Kidney tubule cell (primary cell): Measurements from ENCODE around the gene ABLIM2.

ENCODE experiments used
- DNase-seq: peaks from one replicate; pipeline ENCODE4 v3.0.0-alpha.2; 2018; ENCODE audit warnings: low spot score

The ABLIM2 gene

DNA sequence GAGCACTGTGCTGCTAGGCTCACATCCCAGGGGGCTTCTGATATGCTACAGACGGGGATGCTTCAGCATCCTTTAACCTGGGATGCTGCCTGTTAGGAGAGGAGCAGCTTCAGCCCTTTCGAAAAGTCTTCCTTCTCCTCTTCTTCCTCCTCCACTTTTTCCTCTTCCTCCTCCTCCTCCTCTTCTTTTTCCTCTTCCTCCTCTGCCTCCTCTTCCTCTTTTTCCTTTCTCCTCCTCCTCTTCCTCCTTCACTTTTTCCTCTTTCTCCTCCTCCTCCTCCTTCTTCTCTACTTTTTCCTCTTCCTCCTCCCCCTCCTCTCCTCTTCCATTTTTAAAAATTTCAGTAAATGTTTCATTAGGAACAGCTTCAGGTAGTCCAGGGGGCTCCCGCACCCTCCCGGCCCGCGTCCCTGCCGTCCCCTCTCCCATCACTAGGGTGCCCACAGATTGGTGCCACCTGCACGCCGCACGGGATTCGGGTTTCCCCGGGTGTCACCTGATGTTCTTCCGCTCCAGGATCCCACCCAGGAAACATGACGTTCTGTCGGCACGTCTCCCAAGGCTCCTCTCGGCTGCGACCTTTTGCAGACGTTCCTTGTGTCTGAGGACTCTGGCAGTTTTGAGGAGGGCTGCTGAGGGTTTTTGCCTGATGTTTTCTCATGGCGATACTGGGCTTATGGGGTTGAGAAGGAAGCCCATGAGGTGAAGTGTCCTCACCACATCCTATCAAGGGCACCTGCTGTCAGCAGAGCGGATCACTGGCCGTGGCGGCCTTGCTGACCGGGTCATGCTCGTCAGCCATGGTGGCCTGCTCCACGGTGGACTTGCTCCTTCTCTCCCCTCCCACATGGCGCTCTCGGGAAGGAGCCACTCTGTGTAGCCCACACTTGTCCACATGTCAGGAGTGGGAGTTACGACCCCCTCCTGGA, 135.6 kb downstream of the ABLIM2 start:
- no peak for DNase-seq

DNA sequence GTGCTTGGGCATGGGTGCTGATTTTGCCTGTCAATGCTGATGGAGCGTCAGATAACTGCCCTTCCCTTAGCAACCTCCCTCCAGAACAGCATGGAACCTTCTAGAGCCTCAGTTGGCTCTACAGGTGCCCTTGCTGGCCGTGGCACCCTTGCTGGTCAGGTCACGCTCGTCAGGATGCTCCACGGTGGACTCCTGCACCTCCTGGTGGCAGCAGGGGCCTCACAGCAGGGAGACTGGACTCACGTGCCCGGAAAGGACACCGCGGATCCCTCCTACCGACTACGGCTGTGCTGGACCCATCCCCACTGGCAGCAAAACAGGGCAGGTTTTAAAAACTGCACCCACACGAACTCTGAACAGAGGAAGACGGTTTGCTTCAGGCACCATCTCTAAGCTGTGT, 136.8 kb downstream of the ABLIM2 start:
- no peak for DNase-seq

DNA sequence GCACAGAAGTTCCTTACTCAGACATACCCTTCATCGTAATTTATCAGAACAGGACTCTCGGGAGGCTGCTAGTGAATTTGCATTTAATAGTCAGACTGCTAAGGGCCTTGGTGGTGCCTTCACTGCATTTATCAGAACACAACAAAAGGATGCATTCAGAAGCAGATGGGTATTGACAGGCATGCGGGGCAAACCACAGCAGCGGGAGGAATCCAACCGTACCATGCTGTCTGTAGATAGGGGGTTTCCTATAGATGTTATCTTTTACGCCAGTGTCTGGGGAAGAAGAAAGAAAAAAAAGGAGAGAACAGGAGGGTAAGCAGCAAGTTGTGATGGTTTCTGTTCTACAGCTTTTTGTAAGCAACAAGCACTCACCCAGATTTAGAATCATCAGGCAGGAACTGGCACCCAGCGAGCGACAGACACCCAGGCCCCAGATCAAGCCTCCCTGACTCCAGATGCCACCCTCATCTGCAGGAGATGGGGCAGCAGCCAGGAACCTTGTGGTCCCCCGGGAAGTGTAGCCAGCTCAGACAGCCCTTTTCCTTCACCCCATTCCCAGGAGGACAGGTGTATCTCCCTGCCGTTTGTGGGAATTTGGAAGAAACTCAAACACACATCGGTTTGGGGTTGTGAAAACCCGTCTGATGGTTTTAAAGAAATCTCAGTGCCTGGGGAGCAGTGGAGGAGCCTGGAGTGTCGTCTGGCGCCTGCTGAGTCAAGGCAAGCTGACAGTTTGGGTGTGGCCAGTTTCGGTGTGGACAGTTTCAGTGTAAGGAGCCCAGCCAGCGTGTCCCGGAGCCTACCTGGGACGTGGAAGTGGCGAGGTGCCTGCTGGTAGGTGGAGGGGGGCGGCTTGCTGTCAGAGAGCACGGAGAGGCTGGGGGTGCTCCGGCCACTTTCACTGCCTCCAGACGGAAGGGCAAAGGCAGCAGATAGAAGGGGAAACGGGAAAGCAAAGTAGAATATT, 138.9 kb downstream of the ABLIM2 start:
- no peak for DNase-seq

DNA sequence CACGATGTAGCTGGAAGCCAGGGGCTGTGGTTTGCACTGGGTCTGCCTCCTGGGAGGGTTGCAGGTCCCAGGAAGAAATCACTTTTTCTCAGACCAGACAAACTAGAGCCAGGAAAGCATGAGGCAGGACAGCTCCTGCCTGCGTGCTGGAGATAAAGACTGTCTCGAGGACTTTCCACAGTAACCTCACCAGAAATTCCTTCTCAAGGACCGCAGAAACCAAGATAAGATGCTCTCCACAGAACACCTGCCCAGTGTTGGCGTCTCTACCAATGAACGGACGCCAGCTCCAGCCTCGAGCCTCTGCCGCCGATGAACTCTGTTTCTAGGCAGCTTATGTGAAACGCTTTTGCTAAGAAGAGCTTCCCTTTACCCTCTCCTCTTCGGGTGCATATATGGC, 142.1 kb downstream of the ABLIM2 start:
- DNase-seq: no peak

GRCh38 chr4:8015512-8015911, 143.1 kb downstream of the ABLIM2 start:
- no peak for DNase-seq

DNA sequence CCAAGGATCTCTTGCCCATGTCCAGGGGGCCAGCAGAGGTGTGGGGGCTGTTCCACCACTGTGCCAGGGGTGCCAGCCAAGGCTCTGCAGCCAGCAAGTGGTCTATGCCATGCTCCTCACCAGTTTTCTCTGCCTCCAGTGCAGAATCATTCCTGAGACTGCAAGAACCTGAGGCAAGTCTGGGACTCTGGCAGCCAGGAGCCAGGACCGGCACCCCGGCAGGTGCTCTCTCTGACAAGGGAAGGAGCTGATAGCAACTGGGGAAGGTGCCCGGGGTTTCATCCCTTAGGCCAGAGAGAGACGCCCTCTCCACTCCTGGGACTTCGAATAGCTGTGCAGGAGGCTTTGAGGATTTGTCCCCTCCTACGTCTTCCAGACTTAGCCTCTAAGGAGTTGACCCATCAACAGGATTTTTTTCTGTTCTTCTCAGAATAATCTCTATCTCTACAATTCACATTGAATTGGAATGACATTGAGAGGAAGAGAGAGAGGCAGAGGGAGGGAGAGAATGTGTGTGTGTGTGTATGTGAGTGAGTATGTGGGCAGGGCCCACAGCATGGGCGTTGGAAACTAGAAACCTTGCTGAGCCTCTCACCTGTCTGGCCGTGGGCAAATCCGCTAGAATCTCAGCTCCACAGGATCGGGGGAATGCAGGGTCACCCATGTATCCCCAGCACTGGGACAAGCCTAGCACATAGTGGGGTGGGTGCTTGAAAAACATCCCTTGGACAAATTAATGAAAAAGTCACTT, 144.5 kb downstream of the ABLIM2 start:
- no peak for DNase-seq

DNA sequence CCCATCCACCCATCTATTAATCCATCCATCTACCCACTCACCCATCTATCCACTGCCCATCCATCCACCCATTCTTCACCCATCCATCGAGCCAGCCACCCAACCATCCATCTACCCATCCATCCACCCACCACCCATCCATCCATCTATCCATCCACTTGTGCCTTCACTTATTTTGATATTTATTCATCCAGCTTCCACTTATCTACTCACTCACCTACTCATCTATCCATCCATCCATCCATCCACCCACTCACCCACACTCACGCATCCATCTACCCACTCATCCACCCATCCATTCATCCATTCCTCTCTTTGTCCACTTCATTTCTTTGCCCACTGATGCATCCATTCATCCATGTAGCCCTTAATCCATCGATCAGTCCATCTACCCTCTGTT, 146.1 kb downstream of the ABLIM2 start:
- no peak for DNase-seq

- DNase-seq: peak; percentile 63
Measured at GRCh38 chr4:8010618-8011017, 148.0 kb downstream of the ABLIM2 start.

GRCh38 chr4:8009710-8010511, 148.7 kb downstream of the ABLIM2 start:
- peak; percentile 6 for DNase-seq

- DNase-seq: no peak
Measured at GRCh38 chr4:8009097-8009496, 149.5 kb downstream of the ABLIM2 start.

DNA sequence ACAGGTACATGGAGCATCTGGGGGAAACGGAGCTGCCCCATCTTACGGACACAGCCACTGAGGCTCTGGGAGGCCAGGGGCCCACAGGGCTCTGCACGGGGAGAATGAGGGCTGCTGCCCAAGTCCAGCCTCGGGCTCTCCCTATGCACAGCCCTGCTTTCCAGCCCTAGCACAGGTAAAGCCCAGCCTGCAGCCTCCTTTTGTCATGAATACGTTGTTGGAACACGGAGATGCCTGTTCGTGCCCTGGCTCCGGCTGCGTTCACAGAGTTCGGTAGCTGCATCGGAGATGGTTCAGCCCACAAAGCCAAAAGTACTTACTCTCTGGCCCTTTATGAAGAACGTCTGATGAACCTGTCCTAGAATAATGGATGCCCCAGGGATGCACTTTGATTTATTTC, 150.2 kb downstream of the ABLIM2 start:
- DNase-seq: no peak

DNA sequence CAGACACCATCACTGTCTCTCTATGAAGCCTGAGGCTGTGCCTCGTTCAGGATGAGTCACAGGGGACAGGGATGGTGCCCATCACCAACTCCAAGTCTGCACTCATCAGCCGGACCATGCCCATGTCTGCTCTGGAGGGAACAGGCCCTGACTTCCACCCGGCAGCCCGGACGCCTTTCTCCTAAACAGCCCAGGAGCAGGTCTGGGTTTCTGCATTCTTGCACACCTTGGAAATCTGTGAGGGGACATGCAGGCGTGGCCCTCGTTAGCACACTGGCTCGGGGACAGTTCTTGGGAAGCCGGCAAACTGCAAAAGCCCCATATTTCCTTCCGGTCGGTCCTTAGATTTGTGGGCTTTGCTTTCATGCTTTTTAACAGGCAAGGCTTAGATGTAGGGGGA, 151.0 kb downstream of the ABLIM2 start:
- no peak for DNase-seq

GRCh38 chr4:8006471-8006870, 152.1 kb downstream of the ABLIM2 start:
- DNase-seq: no peak

DNA sequence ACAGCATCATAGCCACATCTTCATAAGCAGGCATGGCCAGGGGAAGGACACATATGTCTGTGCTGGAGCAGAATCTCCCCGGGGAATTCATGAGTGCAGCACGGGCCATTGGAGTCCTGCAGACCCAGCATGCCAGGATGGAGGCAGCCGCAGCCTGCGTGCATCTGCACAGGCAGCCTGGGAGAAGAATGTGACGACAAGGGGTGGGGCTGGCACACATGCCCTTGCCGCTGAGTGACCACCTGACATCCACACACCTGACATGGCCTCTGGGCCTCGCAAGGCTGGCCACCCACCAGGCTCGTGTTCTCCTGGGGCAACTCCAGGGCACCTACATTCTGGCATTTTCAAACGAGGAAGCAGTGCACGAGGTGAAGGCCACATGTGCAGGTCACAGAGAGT, 152.8 kb downstream of the ABLIM2 start:
- no peak for DNase-seq

- DNase-seq: no peak
Measured at GRCh38 chr4:8005033-8005808, 153.4 kb downstream of the ABLIM2 start.

DNA sequence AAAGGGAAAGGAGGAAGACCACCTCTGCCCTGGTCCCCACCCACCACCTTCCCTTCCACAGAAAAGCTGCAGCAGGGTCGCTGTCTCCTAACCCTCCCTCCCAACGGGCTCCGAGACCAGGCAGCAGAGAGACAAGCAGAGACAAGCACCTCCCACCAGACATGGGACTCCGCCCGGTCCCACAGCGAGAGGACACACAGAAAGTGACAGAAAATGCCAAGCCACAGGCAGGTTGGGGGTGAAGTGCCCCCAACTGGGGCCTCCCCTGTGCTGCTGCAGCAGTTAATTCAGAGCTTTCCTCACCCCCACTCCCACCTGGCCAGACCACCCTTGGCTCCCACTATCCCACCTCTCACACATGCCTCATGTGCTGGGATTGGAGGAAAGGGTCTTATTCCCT, 154.5 kb downstream of the ABLIM2 start:
- DNase-seq: no peak

DNA sequence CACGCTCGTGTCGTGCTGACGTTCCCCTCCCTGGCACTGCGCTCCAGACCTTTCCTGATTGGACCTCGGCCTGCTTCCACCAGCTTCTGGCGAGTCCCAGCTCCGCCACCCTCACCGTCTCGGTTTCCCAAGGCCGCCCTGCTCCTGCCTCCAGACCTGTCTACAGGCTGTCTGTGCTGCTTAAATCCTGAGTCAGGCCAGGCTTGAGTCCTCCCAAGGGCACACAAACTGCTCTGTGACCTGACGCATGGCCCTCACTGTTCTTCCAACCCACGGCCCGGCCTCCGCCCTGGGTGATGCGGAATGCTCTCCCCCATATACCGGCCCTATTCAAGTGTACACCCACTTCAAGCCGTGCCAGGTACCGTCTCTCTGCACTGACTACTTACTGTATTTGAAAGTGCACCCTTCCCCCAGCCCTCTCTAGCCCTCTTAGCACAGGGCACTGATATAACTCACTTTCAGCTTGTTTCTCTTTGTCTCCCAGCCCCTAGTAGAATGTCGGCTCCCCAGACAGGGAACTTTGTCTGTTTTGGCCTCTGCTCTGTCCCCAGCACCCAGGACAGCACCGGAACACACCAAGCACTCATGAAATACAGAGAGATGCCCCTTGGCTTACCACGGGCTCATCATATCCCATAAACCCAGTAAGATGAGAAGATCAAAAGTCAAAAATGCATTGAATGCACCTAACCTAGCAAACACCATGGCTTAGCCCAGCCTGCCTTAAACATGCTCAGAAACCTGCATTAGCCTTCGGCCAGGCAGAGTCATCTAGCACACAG, 155.9 kb downstream of the ABLIM2 start:
- no peak for DNase-seq

DNA sequence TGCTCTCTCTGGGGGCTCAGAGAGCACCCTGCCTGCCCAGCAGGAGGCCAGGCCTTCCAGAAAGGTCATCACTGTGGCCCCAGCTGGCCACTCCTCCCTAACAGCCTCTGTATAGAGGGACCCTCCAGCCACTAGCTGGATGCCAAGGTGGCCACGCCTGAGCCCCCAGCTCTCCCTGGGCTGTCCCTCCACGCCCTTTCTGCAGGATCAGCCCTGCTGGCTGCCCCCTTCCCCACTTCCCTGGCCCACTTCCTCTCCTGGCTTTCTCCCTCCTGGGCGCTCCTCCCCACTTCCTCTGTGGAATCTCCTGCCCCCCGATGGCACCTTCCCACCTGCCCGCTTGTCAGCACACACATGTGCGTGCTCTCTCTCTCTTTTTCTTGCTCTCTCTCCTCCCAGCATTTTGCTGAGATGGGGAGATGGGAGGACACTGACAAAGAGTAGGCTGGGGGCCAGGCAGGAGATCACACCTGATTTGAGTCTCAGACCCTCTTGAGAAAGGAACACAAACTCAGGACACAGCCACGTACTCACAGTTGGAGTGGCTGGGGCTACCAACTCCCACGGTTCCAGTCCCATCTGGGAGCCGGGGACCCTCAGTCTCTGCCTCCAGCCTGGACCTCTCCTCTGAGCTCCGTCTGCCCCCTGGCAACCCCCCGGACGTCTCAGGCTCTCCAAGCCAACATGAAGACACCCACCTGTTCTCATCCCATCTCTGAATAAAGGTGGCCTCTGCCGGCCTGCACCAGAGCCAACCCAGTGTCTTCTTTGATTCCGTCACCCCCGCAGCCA, 156.9 kb downstream of the ABLIM2 start:
- no peak for DNase-seq
